Measurements from ENCODE around the gene YBEY.

GRCh38 chr21:46295177-46295770 lies 9.1 kb downstream of the YBEY start:
- TF ChIP-seq CTCF (conservative IDR thresholded peaks at IDR 0.05) (no peak), ZFX (IDR thresholded peaks at IDR 0.05) (no peak)

All from C4-2B (cell line).